ENCODE measurements around the gene DUSP1. TPM values are rescaled to one million over a fixed set of nuclear protein-coding genes. Genes with fewer than 3 reads are reported as not detected.

DUSP1 gene
- total RNA-seq, 1 donor from 2014 or later: 101 TPM

DNA sequence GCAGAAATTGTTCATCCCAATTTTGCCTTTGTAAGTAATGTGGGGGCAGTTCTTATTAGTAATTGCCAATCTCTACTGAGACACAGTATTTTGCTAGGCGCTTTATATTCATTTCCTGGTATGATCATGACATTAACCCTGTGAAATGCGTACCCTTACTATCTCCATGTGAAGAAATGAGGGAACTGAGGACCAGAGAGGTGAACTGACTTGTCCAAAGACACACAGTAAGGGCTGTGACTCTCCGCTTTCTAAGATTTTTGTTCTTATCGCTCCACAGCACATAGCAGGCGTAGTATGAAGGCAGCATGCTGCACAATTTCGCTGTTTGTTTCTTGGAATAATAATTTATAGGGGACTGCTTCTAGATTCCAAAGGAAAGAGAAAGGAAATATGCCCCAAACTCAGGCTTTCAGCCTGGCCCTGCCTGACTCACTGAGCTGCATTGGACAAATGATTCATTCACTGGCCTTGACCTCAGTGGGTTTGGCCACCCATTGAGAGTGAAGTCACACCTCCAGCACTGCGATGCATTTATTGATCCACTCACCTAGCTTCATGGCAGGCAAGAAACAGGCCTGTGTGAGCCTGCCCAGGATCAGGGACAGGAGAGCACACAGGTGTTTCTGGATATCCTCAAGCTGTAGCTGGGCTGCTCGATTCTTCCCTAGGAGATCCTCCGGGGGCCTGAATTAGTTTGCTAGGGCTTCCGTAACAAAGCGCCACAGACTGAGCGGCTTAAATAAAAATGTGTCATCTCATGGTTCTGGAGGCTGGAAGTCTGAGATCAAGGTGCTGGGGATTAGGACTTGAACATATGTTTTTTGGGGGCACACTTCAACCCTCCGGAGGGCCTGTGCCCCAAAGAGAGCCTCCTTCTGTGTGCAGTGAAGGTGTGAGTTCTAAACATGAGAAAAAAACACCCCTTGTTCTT, 7.2 kb upstream of the DUSP1 start:
- ATAC-seq: peak; percentile 67

DNA sequence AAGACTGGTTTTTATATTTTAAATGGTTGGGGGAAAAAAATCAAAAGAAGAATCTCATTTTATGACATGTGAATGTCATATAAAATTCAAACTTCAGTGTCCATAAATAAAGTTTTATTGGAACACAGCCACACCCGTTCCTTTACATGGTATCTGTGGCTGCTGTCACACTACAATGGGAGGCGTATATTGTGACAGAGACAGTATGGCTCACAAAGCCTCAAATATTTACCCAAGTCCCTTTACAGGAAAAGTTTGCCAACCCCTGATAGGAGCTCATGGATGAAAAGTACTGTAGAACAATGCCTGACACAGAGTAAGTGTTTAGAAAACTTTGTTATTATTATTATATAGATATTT, 5.2 kb upstream of the DUSP1 start:
- ATAC-seq: no peak

DNA sequence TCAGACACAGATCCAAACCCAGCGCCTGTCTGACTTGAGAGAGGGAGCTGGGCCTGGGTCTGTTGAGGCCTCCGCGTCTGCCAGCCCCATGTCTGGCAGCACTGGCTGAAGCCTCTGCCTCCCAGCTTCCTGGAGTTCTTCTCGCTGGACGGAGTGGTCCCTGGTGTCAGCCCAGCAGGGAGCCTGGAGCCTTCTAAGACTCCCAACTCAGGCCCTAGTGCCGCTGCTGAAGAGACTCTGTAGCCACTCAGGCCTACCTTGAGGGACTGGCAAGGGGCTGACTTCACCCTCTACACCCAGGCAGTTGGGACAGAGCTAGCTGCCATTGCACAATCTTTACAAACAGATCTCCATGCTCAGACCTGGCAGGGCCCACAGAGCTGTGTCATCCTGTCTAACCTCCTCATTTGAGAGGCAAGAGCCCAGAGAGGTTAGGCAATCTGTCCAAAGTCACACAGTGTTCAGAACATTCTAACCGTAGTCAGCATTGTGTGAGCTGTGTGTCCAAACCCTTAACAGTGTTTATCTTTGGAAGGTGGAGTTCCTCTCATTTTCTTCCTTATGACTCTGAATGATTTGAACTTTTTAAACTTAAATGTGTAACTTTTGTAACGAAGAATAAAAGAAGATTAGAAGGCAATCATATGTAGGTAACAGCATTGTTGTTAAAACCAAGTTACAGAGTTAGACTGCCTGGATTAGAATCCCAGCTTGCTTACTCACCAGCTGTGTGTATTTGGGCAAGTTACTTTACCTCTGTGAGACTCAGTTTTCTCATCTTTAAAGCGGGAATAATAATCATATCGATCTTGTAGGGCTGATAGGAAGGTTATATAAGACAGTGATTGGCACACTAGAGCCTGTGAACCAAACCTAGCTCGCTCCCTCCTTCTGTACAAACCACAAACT, 4.6 kb upstream of the DUSP1 start:
- peak; percentile 52 for ATAC-seq

DNA sequence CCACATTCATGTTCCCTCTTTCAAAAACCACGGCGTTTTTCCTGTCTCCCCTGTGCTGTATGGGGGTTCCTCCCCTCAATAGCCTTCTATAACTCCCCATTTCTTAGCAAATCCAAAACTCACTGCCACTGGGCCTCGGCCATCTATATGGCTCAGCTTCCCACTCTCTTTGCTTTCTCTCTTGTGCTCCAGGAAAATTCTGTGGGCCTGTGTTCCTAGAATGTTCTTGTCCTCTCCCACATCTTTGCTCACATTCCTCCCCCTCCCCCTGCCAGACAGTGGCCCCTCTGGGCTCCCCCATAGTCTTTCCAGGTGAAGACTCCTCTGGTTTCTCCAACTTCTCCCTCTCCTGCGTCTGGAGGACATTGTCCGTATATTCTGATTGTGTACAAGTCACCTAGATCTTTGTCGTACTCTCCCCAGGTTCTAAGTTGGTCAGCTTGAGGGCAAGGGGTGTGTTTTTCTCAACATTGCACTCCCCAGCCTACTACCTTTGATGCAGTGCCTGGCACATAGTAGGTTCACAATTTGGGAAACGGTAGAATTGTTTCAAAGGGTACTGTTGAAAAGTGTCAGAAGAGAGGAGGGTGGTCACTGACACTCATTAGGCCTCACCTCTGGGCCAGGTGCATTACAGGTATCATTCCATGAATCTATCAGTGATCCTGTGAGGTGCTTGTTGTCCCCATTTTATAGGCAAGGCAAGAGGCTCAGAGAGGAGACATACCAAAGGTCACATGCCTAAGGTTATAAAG, 3.7 kb upstream of the DUSP1 start:
- no peak for ATAC-seq

DNA sequence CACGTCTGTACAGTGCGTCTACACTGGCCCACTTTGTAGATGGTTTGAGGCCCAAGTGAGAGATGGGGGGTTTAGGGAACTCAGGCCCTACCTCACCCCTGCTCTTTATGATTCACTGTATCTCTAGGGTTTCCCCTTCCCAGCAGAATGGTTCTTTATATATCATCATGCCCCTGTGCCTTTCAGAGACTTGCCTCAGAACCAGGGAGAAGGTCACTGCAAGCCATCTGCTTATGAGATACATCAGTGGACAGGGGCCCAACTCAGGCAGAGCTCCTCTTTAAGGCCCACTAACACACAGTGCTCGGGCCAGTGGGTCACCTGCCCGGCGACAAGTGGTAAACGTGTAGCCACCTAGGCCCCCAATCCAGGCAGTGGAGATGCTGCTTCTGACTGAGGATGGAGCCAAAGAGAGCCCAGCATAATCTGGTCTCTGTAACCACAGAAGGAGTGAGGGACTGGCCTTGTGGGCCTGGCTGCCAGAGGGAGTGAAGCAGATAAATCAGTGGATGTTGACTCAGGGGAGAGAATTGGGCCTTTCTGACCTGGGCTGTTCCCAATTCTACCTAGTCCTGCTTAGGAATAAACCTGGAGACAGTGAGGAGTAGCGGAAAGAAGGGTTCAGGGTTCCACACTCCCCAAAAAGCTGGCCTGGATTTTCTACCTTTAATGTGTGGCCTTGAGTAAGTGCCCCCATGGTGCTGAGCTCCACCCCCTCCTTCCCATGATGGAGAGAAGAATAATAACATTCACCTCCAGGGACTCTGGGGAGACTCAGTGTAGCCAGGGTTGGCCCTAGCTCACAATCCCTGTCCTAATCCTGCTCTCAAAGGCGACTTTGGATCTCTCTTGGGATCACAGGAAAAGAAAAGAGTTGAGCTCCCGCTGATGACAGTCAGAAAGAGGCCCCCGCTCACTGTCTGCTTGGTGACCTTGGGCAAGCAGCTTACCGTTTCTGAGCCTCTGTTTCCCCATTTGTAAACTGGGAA, 2.8 kb upstream of the DUSP1 start:
- no peak for ATAC-seq

DNA sequence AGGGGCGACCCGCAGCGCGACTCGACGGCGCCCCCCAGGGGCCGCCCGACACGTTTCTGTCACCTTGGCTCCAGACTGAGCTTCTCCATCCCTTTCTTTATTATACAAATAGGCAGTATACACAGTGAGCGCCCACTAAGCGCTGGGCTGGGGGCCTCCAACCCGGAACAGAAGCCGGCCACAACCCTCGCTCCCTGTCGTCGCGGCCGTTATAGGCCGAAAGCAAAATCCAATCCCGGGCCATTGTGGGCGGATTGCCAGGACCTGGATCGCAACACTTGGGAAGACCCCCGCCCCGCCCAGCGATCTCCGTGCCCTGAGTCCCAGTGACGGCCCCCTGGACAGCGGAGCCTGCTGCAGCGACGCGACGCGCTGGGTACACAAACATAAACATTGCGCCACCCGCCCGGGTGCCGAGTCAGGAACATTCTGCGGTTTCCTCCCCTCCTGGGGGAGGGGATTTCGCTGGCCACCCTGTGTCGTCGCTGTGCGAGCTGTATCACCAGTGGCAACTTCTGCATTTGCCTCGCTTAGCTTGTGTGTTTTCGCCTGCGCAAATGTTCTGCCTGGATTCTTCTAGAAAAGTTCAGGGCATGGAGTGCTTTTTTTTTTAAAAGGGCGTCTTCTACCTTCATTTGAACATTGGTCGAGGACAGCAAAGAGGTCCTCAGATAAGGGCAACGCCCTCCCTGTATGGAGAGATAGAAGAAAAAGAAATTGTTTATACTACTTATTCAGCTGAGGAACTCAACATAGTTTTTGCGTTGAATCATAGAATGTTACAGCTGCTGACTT, 1.3 kb upstream of the DUSP1 start:
- ATAC-seq: peak; percentile 36

DNA sequence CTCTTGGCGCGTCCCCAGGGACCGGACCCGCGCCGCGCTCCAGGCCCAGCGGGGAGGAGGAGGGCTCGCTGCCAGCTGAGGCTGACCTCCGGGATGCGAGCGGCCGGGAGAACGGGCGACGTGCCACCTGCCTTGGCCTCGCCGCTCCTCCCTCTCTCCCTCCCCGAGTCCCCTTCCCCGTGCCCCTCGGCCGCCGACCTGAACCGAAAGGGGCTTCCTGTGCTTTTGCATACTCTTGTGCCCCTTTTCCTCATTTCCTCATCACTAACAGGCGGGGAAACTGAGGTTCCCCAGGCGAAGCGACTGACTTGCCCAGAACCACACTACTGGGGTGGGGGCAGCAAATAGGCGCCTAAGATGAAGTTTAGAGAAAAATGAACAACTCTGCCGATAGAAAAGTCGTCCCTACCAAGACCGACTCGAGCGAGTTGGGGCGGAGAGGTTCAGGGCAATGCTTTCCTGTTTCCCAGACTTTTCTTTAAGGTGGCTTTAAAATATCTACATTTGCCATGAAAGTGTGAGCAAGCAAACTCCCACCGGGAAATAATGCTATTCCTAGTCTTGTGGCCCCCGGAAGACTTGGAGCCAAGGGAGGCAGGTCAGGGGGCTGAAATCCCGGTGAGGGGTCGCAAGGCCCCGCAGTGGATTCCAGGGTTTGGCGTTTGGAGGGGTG, 580 bp upstream of the DUSP1 start:
- ATAC-seq: no peak

DNA sequence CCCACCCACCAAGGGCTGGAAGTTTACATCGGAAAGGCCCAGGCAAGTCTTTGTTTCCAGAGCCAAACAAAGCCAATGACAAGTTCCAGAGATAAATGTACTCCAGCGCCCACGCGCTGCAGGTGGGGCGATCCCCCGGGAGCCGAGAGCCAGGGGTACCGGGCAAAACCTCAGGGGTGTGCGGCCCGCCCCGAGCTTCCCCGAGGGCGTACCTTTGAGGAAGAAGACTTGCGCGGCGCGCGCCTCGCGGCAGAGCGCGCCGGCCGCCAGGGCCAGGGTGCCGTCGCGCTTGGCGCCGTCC, 671 bp downstream of the DUSP1 start:
- no peak for ATAC-seq

DNA sequence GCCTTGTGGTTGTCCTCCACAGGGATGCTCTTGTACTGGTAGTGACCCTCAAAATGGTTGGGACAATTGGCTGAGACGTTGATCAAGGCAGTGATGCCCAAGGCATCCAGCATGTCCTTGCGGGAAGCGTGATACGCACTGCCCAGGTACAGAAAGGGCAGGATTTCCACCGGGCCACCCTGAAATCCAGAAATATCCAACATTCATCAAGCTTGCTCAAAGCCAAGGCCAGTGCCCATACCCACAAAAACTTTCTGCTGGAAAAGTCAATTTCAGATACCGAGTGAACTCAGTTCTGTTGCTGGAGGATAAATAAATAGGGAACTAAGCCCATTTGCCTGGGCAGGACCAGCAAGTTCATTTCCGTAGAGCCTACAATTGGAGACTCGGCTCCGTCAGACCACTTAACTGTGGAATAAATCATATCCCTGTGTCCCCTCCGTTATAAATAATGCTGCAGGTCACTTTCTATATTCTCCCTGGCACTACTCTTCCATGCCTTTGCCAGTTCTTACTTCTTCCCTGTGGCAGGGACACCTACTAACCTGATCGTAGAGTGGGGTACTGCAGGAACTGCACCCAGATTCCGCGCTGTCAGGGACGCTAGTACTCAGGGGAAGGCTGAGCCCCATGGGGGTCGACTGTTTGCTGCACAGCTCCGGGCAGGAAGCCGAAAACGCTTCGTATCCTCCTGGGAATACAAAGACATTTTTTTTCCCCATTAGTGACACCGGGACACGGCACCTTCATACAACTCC, 1.2 kb downstream of the DUSP1 start:
- ATAC-seq: no peak

DNA sequence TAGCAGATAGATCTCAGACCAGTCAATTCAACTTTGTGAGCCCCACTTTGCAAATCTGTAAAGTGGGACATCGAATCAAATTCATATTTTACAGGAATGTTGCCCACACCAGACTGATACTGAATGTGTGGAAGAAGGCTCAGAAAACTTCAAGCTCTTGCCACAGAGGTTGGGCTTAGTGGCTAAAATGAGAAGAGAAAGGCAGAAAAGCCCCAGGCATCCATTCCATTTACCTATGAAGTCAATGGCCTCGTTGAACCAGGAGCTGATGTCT, 1.7 kb downstream of the DUSP1 start:
- no peak for ATAC-seq

DNA sequence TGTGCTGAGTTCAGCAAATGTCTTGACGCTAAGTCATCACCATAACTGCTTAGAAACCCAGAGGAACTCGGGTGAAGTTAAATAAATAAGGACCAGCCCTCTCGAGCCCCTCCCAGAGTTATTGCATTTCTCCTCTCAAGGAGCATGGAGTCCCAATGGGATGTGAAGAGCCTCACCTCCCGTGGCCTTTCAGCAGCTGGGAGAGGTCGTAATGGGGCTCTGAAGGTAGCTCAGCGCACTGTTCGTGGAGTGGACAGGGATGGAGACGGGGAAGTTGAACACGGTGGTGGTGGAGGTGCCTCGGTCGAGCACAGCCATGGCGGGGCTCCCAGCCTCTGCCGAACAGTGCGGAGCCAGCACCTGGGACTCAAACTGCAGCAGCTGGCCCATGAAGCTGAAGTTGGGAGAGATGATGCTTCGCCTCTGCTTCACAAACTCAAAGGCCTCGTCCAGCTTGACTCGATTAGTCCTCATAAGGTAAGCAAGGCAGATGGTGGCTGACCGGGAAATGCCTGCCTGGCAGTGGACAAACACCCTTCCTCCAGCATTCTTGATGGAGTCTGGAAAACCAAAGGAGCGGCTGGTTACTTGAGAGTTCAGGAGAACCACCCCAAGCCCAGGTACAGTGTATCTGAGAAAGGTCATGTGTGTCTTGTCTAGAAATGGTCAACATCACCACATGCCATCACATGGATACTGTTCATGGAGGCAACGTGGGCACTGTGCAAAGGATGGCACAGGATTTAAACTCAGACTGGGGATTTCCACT, 2.2 kb downstream of the DUSP1 start:
- ATAC-seq: no peak

DNA sequence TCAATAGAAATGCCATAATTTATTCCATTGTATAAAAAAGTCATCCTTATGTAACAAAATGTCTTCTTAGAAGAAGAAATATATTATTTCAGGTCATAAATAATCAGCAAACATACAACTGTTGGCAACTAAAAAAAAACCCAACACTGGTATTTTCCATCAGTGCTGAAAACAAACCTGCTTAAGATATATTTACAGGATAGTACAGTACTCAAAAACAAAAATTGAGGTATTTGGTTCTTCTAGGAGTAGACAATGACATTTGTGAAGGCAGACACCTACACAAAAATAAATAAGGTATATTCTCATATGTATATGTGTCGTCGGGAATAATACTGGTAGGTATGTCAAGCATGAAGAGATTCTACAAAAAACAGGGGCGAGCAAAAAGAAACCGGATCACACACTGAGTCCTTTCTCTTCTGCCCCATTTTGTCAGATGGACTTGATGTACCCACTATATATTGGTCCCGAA, 2.9 kb downstream of the DUSP1 start:
- no peak for ATAC-seq

DNA sequence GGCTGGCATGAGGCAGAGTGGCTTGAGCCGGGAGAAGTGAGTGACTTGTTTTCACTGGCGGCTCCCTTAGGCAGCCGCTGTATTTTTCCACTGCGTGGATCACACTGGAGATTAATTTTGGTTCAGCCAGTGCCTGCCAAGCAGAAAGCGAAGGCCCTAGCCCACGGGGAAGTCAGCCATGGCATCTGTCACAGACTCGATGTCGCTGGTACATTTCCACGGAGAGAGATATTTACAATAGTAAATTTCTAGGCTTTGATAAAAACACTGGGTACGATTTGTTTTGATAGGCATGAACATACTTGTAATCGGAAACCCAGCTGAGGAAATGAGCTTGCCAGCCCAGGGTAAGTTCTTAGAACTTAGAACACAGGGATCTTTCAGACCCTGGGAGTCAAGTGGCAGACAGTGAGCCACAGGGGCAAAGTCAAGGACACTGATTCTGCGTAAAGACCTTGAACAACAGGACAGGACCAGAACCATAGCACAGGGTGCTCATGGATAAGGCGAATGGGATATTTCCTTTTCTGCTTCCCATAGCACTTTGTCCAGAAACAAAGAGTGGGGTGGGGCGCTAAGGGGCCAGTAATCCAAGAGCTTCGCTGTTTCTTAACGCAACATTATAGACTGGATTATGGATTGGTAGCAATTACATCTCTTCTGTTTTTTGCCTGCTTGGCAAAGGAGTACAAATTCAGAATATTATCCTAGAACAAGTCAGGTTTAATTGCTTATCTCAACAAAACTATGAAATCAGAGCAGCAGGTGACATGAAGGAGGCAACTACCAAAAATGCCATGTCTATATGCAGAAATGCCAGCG, 4.5 kb downstream of the DUSP1 start:
- peak; percentile 10 for ATAC-seq

DNA sequence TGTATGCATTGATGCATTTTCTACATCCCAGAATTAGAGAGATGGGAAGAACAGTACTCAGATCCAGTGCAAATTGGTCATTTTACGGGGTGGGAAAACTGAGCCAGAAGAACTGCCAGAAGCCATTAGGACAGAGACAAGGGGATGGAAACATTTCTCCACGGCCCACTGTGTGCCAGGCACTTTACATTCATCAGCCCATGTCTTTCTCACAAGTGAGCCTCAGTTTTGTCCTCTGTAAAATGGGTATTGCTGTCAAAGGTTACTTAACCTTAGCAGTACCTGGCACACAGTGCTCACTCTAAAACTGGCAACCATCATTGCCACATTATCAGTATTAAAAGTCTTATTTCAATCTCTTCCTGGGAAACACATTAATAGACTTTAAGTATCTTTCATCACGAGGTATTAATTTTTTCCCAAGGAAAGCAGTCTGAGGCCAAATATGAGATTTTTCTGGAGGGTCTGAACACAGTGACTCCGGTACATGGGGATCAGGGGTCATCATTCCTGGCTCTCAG, 5.2 kb downstream of the DUSP1 start:
- peak; percentile 7 for ATAC-seq

DNA sequence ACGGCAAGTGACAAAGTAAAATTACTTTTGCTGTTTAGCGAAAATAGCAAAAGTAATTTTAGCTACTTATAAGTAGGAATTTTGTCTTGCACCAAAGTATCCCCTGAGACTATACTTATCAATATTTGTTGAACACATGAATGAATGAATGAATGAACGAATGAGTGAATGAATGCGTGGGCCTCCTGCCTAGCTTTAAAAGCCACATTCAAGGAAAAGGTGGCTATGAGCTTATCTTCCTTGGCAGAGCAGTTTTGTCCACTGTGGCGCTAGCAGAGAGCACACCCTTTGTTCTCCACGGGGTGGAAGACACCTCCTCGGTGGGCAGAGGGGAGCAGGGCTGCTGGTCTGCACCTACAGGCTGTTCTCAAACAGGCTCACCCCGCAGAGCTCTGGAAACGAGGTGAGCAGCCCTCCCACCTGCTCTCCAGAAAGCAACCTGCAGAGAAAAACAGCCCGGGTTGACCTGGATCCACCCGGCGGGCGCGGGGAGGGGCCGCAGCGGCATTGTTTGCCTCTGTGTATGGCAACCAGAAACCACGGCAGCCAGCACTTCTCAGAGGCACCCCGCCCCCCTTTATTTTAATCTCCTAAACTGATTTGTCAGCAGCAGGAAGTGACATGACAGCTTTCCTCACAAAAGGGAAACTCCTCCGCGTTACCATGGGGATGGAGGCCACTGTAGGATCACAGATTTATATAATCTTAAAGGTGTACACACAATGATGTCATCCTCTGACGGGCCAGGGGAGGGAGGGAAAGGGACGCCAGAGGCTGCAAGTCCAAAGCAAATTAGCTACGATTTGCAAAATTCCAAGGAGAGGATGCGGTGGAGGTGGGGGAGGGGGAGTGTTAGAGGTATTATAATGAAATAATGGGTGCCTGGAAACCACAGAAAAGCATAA, 5.9 kb downstream of the DUSP1 start:
- ATAC-seq: peak; percentile 80

DNA sequence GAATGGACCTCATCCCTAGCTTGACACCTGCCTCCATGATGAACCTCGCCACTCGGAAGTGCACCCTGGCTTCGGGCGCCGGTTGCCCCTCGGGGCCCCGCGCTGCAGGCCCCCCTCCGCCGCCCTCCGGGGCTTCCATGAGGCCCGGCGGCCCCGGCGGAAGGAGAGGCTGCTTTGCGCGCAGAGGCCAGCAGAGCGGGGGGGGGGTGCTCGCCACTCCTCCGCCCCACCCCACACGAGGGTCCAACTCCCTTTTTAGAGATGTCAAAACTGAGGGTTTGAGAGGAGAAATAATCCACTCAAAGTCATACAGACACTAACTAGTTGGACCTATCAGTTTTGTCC, 7.9 kb downstream of the DUSP1 start:
- ATAC-seq: no peak
